Thyroid gland (tissue), 4 donors: ENCODE data around the gene ZC3H12C. TPM values are rescaled to one million over a fixed set of nuclear protein-coding genes. Genes with fewer than 3 reads are reported as not detected.
"Not testable (repeated sequence)": the region's sequence is repeated elsewhere in the genome, so short reads cannot be mapped to it uniquely, and the experiment has no call there.

Source experiments
- DNase-seq, 2 donors: peaks; one replicate each; pipeline ENCODE4 v3.0.0-alpha.2; 2019
- H3K27ac ChIP-seq, 3 donors: fragments of 200-600 bp; sonication (generic); 1 replicate in 2 of 3; 2 replicates in 1 of 3; pipeline ENCODE4 v1.5.1; 2016 to 2019; ENCODE audit warnings: mild to moderate bottlenecking in 1 of 3, moderate library complexity in 1 of 3
- H3K27me3 ChIP-seq: fragments of 200-600 bp; sonication (generic); one replicate; pipeline ENCODE4 v1.5.1; 2019
- H3K36me3 ChIP-seq, 2 donors: fragments of 200-600 bp; sonication (generic); one replicate each; pipeline ENCODE4 v1.5.1; 2016 to 2019
- H3K4me1 ChIP-seq, 2 donors: fragments of 200-600 bp; sonication (generic); one replicate each; pipeline ENCODE4 v1.5.1; 2017 to 2019
- H3K4me3 ChIP-seq, 3 donors: fragments of 200-600 bp; sonication (generic); replicated peaks in 1 of 3; 1 replicate in 2 of 3; 2 replicates in 1 of 3; pipeline ENCODE4 v1.5.1; 2016; ENCODE audit warnings: mild to moderate bottlenecking in 1 of 3
- H3K9me3 ChIP-seq: fragments of 200-600 bp; sonication (generic); one replicate; pipeline ENCODE4 v1.5.1; 2017
- CTCF ChIP-seq, 6 experiments: fragments of 200-600 bp in 3 of 6; fragments of 450-650 bp in 3 of 6; sonication (generic) in 3 of 6; IDR thresholded peaks; one replicate each; pipeline ENCODE4 v1.5.1; 2016 to 2019; ENCODE audit warnings: antibody characterized with exemption in 6 of 6, mild to moderate bottlenecking in 2 of 6, inconsistent platforms in 1 of 6, moderate library complexity in 1 of 6
- POLR2A ChIP-seq, 2 donors: fragments of 450-650 bp; IDR thresholded peaks; one replicate each; pipeline ENCODE4 v1.6.1; 2017; ENCODE audit warnings: antibody characterized with exemption in 2 of 2, mild to moderate bottlenecking in 2 of 2, moderate library complexity in 1 of 2
- WGBS, 2 donors: methylation state at CpG; one replicate each; pipeline ENCODE4 v1.1.5; 2017; 5-methylcytosine and 5-hydroxymethylcytosine counted together
- intact Hi-C: fragments of 100-400 bp; cut with DNase I; formaldehyde crosslinking; loops from one replicate; pipeline ENCODE4 v1.15.1; 2023
- total RNA-seq, 4 donors: library from RNA; depleted of rRNA; stranded (reverse); fragments of >200 nt; gene quantifications; one replicate each; pipeline ENCODE4 v1.2.3, GENCODE V29; 2016

Gene ZC3H12C
- total RNA-seq, 4 donors from 2014 or later = 20.9 to 49.7 (median 30.6) TPM

DNA sequence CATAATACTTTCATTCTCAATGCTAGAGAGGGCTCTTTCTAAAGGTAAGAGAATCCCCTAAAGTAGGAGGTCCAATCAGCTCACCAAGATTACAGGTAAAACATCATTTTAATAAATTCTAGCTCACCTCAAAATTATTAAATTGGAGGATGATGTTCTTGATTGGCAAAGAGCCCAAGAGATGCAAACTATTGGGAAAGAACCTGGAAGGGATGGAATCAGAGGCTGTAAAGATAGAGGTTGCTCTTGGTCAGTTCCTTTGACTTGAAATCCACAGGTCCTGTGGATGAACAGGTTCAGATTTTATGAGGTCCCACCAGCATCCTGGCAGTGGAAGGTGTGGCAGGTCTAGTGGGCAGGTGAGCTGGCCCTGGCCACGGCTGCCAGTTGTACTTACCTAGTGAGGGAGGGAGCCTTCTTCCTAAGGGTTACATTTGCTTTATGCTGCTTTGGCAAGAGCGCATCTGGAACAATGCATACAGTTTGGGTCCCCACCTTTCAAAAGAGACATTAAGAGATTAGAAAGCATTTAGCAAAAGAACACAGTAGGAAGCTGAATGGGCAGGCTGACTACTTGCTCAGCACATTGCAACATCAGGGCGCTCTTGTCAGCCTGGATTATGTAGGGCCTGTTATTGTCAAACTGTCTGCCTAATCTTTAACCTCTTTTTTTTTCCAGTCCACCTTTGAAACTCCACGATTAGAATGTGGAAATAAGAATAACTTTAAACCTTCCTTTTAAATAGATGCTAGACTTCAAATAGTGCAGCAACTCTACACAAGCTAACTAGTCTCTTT is 106.2 kb downstream of the ZC3H12C start:
- no peaks in the 10 kb centered on the region for H3K36me3 ChIP-seq
- no peak overlapping the region for H3K4me3 ChIP-seq
- no peak for DNase-seq
- TF ChIP-seq POLR2A (IDR thresholded peaks at IDR 0.05) = no peak
- TF ChIP-seq CTCF (IDR thresholded peaks at IDR 0.05) = no peak
- no peak overlapping the region for H3K27ac ChIP-seq
- 67 to 78% methylated on average over 4 of the region's 4 CpGs for WGBS, 2 donors
- no peaks in the 10 kb centered on the region for H3K27me3 ChIP-seq
- no peaks in the 10 kb centered on the region for H3K4me1 ChIP-seq
- intact Hi-C loops = no loop called here
- H3K9me3 ChIP-seq = no peaks in the 10 kb centered on the region

GRCh38 chr11:110200241-110200640 is 107.0 kb downstream of the ZC3H12C start:
- Histone ChIP-seq H3K4me3 (no peak overlapping the region), H3K36me3 (no peaks in the 10 kb centered on the region), H3K27me3 (no peaks in the 10 kb centered on the region), H3K4me1 (no peaks in the 10 kb centered on the region), H3K27ac (no peak overlapping the region), H3K9me3 (no peaks in the 10 kb centered on the region)
- no peak for TF ChIP-seq CTCF (IDR thresholded peaks at IDR 0.05)
- TF ChIP-seq POLR2A (IDR thresholded peaks at IDR 0.05) = no peak
- intact Hi-C loops = loop anchor here (5.0 kb wide), 2 partner anchors 177 to 227 kb away; partner anchors contain the start of gene FDX1
- no peak for DNase-seq
- WGBS, 2 donors = 88 to 91% methylated on average over 6 of the region's 6 CpGs

- 89 to 90% methylated on average over 10 of the region's 10 CpGs for WGBS, 2 donors
- no peaks in the 10 kb centered on the region for H3K36me3 ChIP-seq
- TF ChIP-seq POLR2A (IDR thresholded peaks at IDR 0.05) (no peak), CTCF (IDR thresholded peaks at IDR 0.05) (no peak)
- no peak overlapping the region for H3K4me3 ChIP-seq
- H3K27ac ChIP-seq = no peak overlapping the region
- no peaks in the 10 kb centered on the region for H3K4me1 ChIP-seq
- DNase-seq = no peak
- intact Hi-C loops = loop anchor here (5.0 kb wide), 2 partner anchors 176 to 226 kb away; partner anchors contain the start of gene FDX1
- H3K9me3 ChIP-seq = no peaks in the 10 kb centered on the region
- no peaks in the 10 kb centered on the region for H3K27me3 ChIP-seq
Observed at GRCh38 chr11:110200836-110201235, 107.6 kb downstream of the ZC3H12C start.

DNA sequence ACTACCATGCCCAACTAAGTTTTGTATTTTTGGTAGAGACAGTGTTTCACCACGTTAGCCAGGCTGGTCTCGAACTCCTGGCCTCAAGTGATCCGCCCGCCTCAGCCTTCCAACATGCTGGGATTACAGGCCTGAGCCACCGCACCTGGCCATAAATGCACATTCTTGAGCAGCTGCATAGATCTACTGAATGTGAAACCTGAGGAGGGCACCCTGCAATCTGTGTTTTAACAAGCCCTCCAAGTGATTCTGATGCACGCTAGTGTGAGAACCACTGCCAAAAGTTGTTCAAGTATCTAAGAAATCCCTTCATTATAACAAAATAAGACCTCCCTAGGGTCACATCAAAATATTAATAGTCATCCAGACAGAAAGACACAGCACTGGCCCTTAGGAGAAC is 113.9 kb downstream of the ZC3H12C start:
- TF ChIP-seq POLR2A (IDR thresholded peaks at IDR 0.05) (no peak), CTCF (IDR thresholded peaks at IDR 0.05) (no peak)
- no peaks in the 10 kb centered on the region for H3K36me3 ChIP-seq
- H3K4me3 ChIP-seq = no peak overlapping the region
- no peak overlapping the region for H3K27ac ChIP-seq
- no peaks in the 10 kb centered on the region for H3K9me3 ChIP-seq
- intact Hi-C loops = no loop called here
- WGBS, 2 donors = 91 to 97% methylated on average over 6 of the region's 6 CpGs
- no peaks in the 10 kb centered on the region for H3K4me1 ChIP-seq
- no peaks in the 10 kb centered on the region for H3K27me3 ChIP-seq
- no peak for DNase-seq

DNA sequence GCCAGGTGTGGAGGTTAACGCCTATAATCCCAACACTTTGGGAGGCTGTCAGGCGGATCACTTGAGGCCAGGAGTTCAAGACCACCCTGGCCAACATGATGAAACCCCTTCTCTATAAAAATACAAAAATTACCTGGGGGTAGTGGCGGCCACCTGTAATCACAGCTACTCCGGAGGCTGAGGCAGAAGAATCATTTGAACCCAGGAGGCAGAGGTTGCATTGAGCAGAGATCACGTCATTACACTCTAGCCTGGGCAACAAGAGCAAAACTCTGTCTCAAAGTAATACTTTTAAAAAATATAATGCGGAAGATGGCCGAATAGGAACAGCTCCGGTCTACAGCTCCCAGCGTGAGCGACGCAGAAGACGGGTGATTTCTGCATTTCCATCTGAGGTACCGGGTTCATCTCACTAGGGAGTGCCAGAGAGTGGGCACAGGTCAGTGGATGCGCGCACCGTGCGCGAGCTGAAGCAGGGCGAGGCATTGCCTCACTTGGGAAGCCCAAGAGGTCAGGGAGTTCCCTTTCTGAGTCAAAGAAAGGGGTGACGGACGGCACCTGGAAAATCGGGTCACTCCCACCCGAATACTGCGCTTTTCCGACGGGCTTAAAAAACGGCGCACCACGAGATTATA is 115.6 kb downstream of the ZC3H12C start:
- peak; percentile 29 to 42 for DNase-seq
- not testable (repeated sequence) for H3K36me3 ChIP-seq

GRCh38 chr11:110209313-110209694 is 116.1 kb downstream of the ZC3H12C start:
- H3K9me3 ChIP-seq, H3K36me3 ChIP-seq, H3K4me1 ChIP-seq, H3K27me3 ChIP-seq, intact Hi-C loops, H3K27ac ChIP-seq, H3K4me3 ChIP-seq: not testable (repeated sequence)
- peak; percentile 28 to 47 for DNase-seq
- 7% methylated on average over 3 of the region's 14 CpGs; no CpG with 5 or more reads in 1 of the 2 donors for WGBS, 2 donors

More for the DNA sequence above, 115.6 kb downstream of the ZC3H12C start:
- intact Hi-C loops, H3K27ac ChIP-seq, H3K4me1 ChIP-seq, H3K9me3 ChIP-seq, H3K27me3 ChIP-seq, H3K4me3 ChIP-seq: not testable (repeated sequence)
- peak in 1 of 6 experiments; percentile 7 for TF ChIP-seq CTCF (IDR thresholded peaks at IDR 0.05)
- 60 to 70% methylated on average over 23 to 29 of the region's 29 CpGs for WGBS, 2 donors
